Activated T-helper 2 cell treated with anti-CD3 and anti-CD28 coated beads, Interferon-gamma antibody, Interleukin-2, Interleukin-4, amounts not matched to agents 10 μg/mL and 5 μg/mL and 100 μg/mL, durations not matched to agents 14 hours and 24 hours and 36 hours (primary cell): ENCODE measurements around the gene UBAP2. TPM values are rescaled to one million over a fixed set of nuclear protein-coding genes. Genes with fewer than 3 reads are reported as not detected.

Experiments
- DNase-seq: peaks from one replicate; pipeline ENCODE4 v3.0.0; 2021; ENCODE audit warnings: low spot score
- H3K27ac Mint-ChIP-seq: one replicate; pipeline ENCODE4 v1.8.0; 2021; ENCODE audit warnings: mixed read lengths
- H3K27me3 Mint-ChIP-seq: one replicate; pipeline ENCODE4 v1.8.0; 2021; ENCODE audit warnings: low read depth, mixed read lengths
- H3K36me3 Mint-ChIP-seq: one replicate; pipeline ENCODE4 v1.8.0; 2021; ENCODE audit warnings: low read depth, mixed read lengths
- H3K4me1 Mint-ChIP-seq: one replicate; pipeline ENCODE4 v1.8.0; 2021; ENCODE audit warnings: low read depth, mixed read lengths
- H3K4me3 Mint-ChIP-seq: one replicate; pipeline ENCODE4 v1.8.0; 2021; ENCODE audit warnings: low read depth, mild to moderate bottlenecking, moderate library complexity, mixed read lengths
- H3K9me3 Mint-ChIP-seq: one replicate; pipeline ENCODE4 v1.8.0; 2021; ENCODE audit warnings: mixed read lengths
- intact Hi-C: fragments of 100-400 bp; cut with micrococcal nuclease; formaldehyde crosslinking; loops from one replicate; pipeline ENCODE4 v1.15.1; 2023
- total RNA-seq: library from RNA; stranded (reverse); gene quantifications from 2 replicates; pipeline ENCODE4 v1.2.3, GENCODE V29; 2022

The UBAP2 gene
- total RNA-seq, 1 donor from 2014 or later = 52.8 TPM

DNA sequence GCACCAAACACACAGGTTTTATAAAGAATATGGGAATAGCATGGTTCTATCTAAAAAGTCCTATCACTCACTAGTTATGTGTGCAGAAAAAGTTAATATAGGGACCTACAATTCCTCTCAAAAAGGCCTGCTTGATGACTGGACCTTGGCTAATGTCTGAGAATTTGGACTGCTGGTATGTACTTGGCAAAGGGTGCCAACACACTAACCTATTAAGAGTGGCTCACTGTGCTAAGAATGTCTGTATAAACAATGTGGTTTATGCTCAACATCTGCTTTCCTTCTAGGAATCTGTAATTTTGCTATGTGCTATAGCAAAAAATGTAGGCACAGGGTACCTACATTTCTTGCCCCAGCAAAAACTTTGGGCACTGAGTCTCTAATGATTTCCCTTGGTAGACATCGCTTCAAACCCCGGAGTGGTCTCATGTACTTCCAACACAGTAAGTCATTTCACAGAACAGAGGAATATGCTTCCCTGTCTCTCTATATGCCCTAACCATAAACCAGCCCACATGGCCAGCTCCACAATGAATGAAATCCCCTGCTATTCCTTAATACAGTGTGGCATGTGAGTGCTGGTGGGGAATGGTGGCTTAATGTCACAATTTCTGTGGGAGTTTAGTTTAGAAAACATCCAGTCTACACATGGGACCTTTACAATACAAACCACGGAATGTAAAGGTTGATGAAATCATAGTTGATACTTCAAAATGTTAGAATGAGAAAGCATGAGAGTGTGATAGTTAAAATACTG lies 101.7 kb downstream of the UBAP2 start:
- Mint-ChIP-seq H3K27me3 (no peaks in the 10 kb centered on the region), H3K4me1 (no peaks in the 10 kb centered on the region), H3K9me3 (no peaks in the 10 kb centered on the region), H3K36me3 (peaks cover 66% of the 10 kb centered on the region), H3K27ac (no peak overlapping the region), H3K4me3 (no peak overlapping the region)
- intact Hi-C loops = no loop called here
- no peak for DNase-seq

DNA sequence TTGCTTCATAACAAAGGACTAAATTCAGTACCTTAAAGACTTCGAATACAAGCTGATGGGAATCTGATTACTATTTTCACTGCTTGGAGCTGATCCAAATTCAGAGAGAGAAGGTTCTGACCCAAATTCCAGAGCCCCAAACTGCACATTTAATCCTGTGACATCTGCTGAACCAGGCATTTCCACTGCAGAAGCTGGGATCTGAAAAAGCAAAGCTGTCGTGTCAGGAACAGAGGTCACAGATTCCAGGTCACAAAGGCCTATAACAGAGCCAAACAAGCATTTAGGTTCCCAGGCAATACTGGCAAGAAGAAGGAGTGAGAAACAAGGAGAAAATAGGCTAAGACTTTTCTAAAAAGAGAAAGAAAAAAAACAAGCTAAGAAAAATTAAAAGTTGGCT lies 105.3 kb downstream of the UBAP2 start:
- no peaks in the 10 kb centered on the region for H3K27me3 Mint-ChIP-seq

GRCh38 chr9:33942471-33943083 lies 106.1 kb downstream of the UBAP2 start:
- no peak overlapping the region for H3K27ac Mint-ChIP-seq
- H3K4me3 Mint-ChIP-seq = no peak overlapping the region
- H3K4me1 Mint-ChIP-seq = no peaks in the 10 kb centered on the region
- H3K27me3 Mint-ChIP-seq = no peaks in the 10 kb centered on the region
- intact Hi-C loops = no loop called here
- no peak for DNase-seq
- peaks cover 71% of the 10 kb centered on the region for H3K36me3 Mint-ChIP-seq
- no peaks in the 10 kb centered on the region for H3K9me3 Mint-ChIP-seq

More for the DNA sequence above, 105.3 kb downstream of the UBAP2 start:
- no peak for DNase-seq
- intact Hi-C loops = no loop called here
- Mint-ChIP-seq H3K4me3 (no peak overlapping the region), H3K9me3 (no peaks in the 10 kb centered on the region), H3K36me3 (peaks cover 79% of the 10 kb centered on the region), H3K27ac (no peak overlapping the region), H3K4me1 (no peaks in the 10 kb centered on the region)

DNA sequence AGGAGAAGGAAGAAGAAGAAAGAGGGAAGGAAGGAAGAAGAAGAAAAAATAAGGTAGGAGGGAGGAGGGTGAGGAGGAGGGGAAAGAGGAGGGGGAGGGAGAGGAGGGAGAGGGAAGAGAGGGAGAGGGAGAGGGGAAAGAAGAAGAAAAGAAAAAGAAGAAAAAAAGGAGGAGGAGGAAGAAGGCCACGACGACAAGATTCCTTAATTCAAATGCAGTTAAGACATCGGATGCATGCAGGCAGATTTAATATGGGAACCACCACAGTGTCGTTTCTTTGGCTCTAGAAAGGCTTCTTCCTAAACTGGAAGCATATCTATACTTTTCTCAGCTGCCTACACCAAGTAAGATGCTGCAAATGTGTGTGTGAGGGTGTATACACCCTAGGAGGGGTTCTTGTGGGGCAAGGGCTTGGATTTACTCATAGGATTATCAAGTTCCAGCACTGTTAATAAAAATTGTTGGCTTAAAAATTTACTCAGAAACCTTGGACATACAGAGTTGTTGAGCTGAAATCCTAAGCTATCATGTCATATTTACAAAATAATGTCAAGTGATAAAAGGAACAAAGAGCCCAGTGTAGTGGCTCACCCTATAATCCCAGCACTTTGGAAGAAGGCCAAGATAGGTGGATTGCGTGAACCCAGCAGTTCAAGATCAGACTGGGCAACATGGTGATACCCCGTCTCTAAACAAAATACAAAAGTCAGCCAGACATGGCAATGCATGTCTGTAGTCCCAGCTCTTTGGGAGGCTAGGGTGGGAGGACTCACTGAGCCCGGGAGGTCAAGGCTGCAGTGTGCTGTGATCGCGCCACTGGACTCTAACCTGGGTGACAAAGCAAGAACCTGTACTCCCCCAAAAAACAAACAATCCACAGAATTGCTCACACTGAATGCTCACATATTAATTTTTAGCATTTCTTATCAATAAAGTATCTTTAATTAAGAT lies 108.5 kb downstream of the UBAP2 start:
- H3K27ac Mint-ChIP-seq = no peak overlapping the region
- no peaks in the 10 kb centered on the region for H3K27me3 Mint-ChIP-seq
- intact Hi-C loops = no loop called here
- H3K4me1 Mint-ChIP-seq = no peaks in the 10 kb centered on the region
- peaks cover 72% of the 10 kb centered on the region for H3K36me3 Mint-ChIP-seq
- no peak overlapping the region for H3K4me3 Mint-ChIP-seq
- H3K9me3 Mint-ChIP-seq = no peaks in the 10 kb centered on the region
- DNase-seq = no peak

DNA sequence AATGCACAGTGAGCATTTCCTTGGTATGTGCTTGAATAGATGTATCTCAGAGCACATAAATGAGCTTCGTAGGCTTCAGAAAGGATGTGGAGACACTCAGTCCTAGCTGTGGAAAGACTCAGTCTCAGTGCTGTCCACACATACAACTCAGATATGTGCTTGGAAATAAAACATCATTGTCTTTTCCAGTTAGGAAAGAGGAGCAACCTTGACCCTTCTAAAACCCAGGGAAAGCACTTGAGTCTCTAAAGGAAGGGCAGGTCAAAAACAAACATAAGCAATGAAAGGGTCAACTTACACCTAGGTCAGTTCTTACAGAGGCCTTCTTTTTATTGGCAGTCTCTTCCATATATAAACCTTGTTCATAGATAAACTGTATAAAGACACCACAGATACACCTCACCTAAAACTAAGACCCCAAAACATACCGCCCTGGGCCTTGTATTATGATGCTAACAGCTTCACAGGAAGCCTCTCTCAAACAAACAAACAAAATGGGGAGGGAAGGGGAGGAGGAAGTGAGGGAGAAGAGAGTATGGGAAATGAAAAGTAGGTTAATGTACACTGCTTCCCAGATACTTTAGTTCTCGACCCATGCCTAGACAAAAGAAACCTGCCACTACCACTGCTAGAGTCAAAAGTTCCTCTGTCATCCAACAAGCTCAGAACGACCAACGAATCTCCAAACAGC lies 114.4 kb downstream of the UBAP2 start:
- no peaks in the 10 kb centered on the region for H3K9me3 Mint-ChIP-seq

DNA sequence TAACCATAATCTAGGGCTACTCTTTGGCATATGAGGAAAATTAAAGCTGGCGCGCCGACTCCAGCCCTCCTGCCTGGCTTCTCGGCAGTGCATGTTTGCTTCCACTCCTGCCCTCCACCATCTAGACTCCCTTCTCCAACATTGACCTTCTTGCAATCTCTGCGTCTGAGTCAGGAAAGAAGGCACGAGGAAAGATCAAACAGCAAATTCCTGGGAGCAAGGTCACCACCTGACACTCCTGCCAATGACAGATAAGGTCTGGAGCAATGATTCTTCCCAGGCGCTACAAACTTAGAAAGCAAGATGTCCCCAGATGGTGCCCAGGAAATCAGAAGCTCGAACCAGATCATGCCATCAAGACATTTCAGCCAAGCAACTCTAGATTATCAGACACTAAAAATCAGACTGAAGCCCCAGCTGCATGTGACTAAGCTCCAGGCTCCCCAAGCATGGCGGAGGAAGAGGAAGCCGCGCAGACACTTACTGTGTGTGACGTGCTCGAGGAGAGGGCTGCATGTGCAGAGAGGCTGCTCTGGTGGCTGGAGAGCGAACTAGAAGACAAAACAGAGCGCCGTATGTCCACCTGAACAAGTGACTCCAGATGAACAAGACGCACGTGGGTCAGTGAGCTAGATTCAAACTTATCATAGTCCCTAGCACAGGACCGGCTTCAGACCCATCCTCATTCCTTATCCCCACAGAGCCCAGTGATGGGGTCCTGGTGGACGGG lies 116.4 kb downstream of the UBAP2 start:
- Mint-ChIP-seq H3K36me3 (peaks cover 81% of the 10 kb centered on the region), H3K27ac (no peak overlapping the region), H3K9me3 (no peaks in the 10 kb centered on the region), H3K27me3 (no peaks in the 10 kb centered on the region), H3K4me3 (no peak overlapping the region), H3K4me1 (no peaks in the 10 kb centered on the region)
- intact Hi-C loops = no loop called here
- no peak for DNase-seq

More for the DNA sequence above, 114.4 kb downstream of the UBAP2 start:
- intact Hi-C loops = no loop called here
- H3K4me3 Mint-ChIP-seq = no peak overlapping the region
- no peak for DNase-seq
- no peak overlapping the region for H3K27ac Mint-ChIP-seq
- H3K27me3 Mint-ChIP-seq = no peaks in the 10 kb centered on the region
- H3K4me1 Mint-ChIP-seq = no peaks in the 10 kb centered on the region
- peaks cover 75% of the 10 kb centered on the region for H3K36me3 Mint-ChIP-seq

- H3K4me1 Mint-ChIP-seq = no peaks in the 10 kb centered on the region
- H3K27ac Mint-ChIP-seq = no peak overlapping the region
- intact Hi-C loops = no loop called here
- DNase-seq = no peak
- no peak overlapping the region for H3K4me3 Mint-ChIP-seq
- no peaks in the 10 kb centered on the region for H3K27me3 Mint-ChIP-seq
- H3K36me3 Mint-ChIP-seq = peaks cover 82% of the 10 kb centered on the region
- no peaks in the 10 kb centered on the region for H3K9me3 Mint-ChIP-seq
Observed at GRCh38 chr9:33931326-33931725, 117.4 kb downstream of the UBAP2 start.

GRCh38 chr9:33927694-33928093 lies 121.0 kb downstream of the UBAP2 start:
- intact Hi-C loops = no loop called here
- no peaks in the 10 kb centered on the region for H3K27me3 Mint-ChIP-seq

DNA sequence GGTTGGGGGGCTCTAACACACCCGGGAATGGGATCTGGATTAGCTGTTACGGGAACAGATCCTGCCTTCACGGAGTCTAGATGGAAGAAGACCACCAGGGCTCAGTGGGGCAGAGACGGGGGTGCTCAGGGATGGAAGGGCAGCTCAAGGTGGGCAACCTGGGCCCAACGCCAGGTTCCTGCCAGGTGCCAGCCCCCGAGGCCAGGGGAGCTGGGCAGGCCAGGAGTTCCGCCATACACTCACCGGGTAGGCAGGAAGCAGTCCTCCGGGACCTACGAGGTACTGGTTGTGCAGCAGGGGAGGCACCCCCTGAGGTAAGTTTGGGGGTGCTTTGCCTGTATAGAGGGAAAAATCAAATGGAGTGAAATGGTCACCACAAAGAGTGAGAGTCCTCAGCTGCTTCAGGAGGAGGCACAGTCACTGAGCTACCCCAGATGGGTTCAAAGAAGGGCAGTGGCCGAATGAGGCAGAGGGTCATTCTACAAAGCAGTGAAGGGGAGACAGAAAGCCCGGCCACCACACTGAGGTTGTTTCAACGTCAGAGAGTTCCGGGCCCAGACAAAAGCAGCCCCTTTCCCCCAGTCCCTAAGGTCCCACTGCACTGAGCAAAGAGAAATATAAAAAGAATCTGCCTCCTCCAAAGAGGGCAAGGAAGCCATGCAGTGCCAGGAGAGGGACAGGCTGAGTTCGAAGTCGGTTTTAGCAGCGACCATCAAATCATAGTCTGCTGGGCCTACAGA lies 121.8 kb downstream of the UBAP2 start:
- no peaks in the 10 kb centered on the region for H3K9me3 Mint-ChIP-seq
- no peak overlapping the region for H3K4me3 Mint-ChIP-seq
- no peak for DNase-seq
- peaks cover 70% of the 10 kb centered on the region for H3K36me3 Mint-ChIP-seq
- no peak overlapping the region for H3K27ac Mint-ChIP-seq
- no peaks in the 10 kb centered on the region for H3K27me3 Mint-ChIP-seq
- intact Hi-C loops = no loop called here
- no peaks in the 10 kb centered on the region for H3K4me1 Mint-ChIP-seq

More at GRCh38 chr9:33927694-33928093, 121.0 kb downstream of the UBAP2 start:
- Mint-ChIP-seq H3K4me1 (no peaks in the 10 kb centered on the region), H3K4me3 (no peak overlapping the region), H3K27ac (no peak overlapping the region), H3K9me3 (no peaks in the 10 kb centered on the region), H3K36me3 (peaks cover 70% of the 10 kb centered on the region)
- no peak for DNase-seq

DNA sequence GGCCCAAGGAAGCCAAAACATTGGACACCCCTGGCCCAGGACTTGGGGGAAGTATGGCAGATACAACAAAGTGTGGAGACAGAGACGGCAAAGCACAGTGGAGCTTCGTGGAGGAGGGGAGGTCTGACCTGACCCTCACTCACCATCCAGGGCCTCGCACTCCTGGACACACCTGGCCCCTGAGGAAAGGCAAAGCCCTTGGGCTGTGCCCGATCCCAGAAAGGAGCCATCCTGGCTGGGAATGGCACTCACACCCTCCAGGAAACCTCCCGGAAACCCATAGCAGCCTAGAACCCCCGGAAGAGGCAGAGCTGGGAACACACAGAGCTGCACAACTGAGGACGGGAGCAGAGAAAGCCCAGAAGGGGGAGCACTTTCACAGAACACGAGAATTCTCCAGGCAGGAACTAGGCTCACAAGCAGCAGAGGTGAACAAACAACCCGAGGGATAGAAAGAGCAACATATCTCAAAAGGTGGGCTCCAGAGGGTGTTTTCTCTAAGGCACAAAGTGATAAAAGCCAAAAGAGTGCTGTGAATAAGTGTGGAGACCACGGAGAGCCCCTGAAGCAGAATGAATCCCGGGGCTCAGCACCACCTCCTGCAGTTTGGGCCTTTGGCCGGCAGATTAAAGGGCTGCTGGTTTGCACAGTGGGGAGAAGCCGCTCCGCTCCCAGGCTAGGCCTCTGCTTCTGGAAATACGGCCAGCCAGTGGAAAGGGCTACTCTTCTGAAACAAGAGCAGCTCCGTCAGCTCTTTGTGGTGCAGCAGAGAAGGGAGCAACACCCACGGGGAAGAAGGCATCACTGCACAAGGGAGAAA lies 123.5 kb downstream of the UBAP2 start:
- DNase-seq = no peak
- Mint-ChIP-seq H3K27me3 (no peaks in the 10 kb centered on the region), H3K4me1 (no peaks in the 10 kb centered on the region), H3K9me3 (no peaks in the 10 kb centered on the region), H3K36me3 (peaks cover 70% of the 10 kb centered on the region), H3K4me3 (no peak overlapping the region), H3K27ac (no peak overlapping the region)
- intact Hi-C loops = loop anchor here (5.0 kb wide), 1 partner anchor 113 kb away; no protein-coding TSS in a partner anchor
